Activated T-cell treated with anti-CD3 and anti-CD28 coated beads, Interleukin-2, amount 50 U/mL, for 72 hours (primary cell): ENCODE data around the gene CDC40. TPM values are rescaled to one million over a fixed set of nuclear protein-coding genes. Genes with fewer than 3 reads are reported as not detected.

Experiments used
- ATAC-seq, 2 donors: fragments of 150-1000 bp; cut with Tn5 transposase; replicated peaks in 1 of 2; 2 replicates each; pipeline ENCODE4 v1.10.0; 2021; ENCODE audit warnings: moderate library complexity in 2 of 2, mild to moderate bottlenecking in 1 of 2
- DNase-seq, 2 donors: peaks; one replicate each; pipeline ENCODE4 v3.0.0; 2021 to 2022; ENCODE audit warnings: mixed read lengths in 1 of 2
- H3K27ac Mint-ChIP-seq: one replicate; pipeline ENCODE4 v1.8.0; 2022; ENCODE audit warnings: mild to moderate bottlenecking, moderate library complexity, mixed read lengths
- H3K27me3 Mint-ChIP-seq: one replicate; pipeline ENCODE4 v1.8.0; 2022; ENCODE audit warnings: low read depth, mixed read lengths
- H3K36me3 Mint-ChIP-seq, 2 donors: one replicate each; pipeline ENCODE4 v1.8.0; 2022; ENCODE audit warnings: mixed read lengths in 2 of 2, mild to moderate bottlenecking in 1 of 2; ENCODE audit not compliant: insufficient read depth in 2 of 2
- H3K4me1 Mint-ChIP-seq: one replicate; pipeline ENCODE4 v1.8.0; 2022; ENCODE audit warnings: low read depth, mixed read lengths
- H3K4me3 Mint-ChIP-seq, 2 donors: one replicate each; pipeline ENCODE4 v1.8.0; 2022; ENCODE audit warnings: mild to moderate bottlenecking in 2 of 2, mixed read lengths in 2 of 2, moderate library complexity in 2 of 2
- H3K9me3 Mint-ChIP-seq, 2 donors: one replicate each; pipeline ENCODE4 v1.8.0; 2022; ENCODE audit warnings: mixed read lengths in 2 of 2
- total RNA-seq, 2 donors: library from RNA; stranded (reverse); gene quantifications; one replicate each; pipeline ENCODE4 v1.2.3, GENCODE V29; 2022

Gene CDC40
- total RNA-seq = 10 to 100 TPM; 26.6 to 38.3 TPM

GRCh38 chr6:110180228-110181008 lies at the start of gene CDC40:
TSS of gene CDC40 (plus strand) at chr6:110180427. CDS start at chr6:110180445, 18 bp downstream.
- H3K36me3 Mint-ChIP-seq = peaks cover 0 to 3% of the 10 kb centered on the region in 2 donors
- H3K27ac Mint-ChIP-seq = no peak within 1 kb of the TSS
- peaks cover 10% of the 10 kb centered on the region for H3K4me1 Mint-ChIP-seq
- no peak within 1 kb of the TSS for H3K4me3 Mint-ChIP-seq
- ATAC-seq (peak; percentile 59 to 62), DNase-seq (peak; percentile 62 to 68)
- peaks cover 7% of the 10 kb centered on the region for H3K27me3 Mint-ChIP-seq
- no peaks in the 10 kb centered on the region for H3K9me3 Mint-ChIP-seq

GRCh38 chr6:110137924-110138887 lies 42.0 kb upstream of the CDC40 start:
- Mint-ChIP-seq H3K27ac (no peak overlapping the region), H3K36me3 (peaks cover 0 to 2% of the 10 kb centered on the region in 2 donors), H3K27me3 (peaks cover 17% of the 10 kb centered on the region), H3K9me3 (no peaks in the 10 kb centered on the region), H3K4me1 (no peaks in the 10 kb centered on the region), H3K4me3 (no peak overlapping the region)
- ATAC-seq = no peak
- no peak for DNase-seq

- no peak overlapping the region for H3K4me3 Mint-ChIP-seq
- ATAC-seq (no peak), DNase-seq (no peak)
- peaks cover 0 to 2% of the 10 kb centered on the region in 2 donors for H3K36me3 Mint-ChIP-seq
- H3K27me3 Mint-ChIP-seq = peaks cover 17% of the 10 kb centered on the region
- H3K27ac Mint-ChIP-seq = no peak overlapping the region
- H3K4me1 Mint-ChIP-seq = no peaks in the 10 kb centered on the region
- no peaks in the 10 kb centered on the region for H3K9me3 Mint-ChIP-seq
Observed at GRCh38 chr6:110139052-110139451, 41.2 kb upstream of the CDC40 start.

- Mint-ChIP-seq H3K4me1 (no peaks in the 10 kb centered on the region), H3K27ac (no peak overlapping the region), H3K4me3 (no peak overlapping the region), H3K27me3 (peaks cover 17% of the 10 kb centered on the region), H3K36me3 (peaks cover 0 to 2% of the 10 kb centered on the region in 2 donors), H3K9me3 (no peaks in the 10 kb centered on the region)
- ATAC-seq (no peak), DNase-seq (no peak)
Observed at GRCh38 chr6:110140650-110141049, 39.6 kb upstream of the CDC40 start.

- Mint-ChIP-seq H3K4me3 (no peak overlapping the region), H3K36me3 (no peaks in the 10 kb centered on the region)
Observed at GRCh38 chr6:110147870-110148269, 32.4 kb upstream of the CDC40 start.

GRCh38 chr6:110158479-110158878 lies 21.7 kb upstream of the CDC40 start:
- no peaks in the 10 kb centered on the region for H3K36me3 Mint-ChIP-seq
- no peak for DNase-seq
- no peaks in the 10 kb centered on the region for H3K9me3 Mint-ChIP-seq
- H3K27ac Mint-ChIP-seq = no peak overlapping the region
- no peaks in the 10 kb centered on the region for H3K4me1 Mint-ChIP-seq
- peaks cover 12% of the 10 kb centered on the region for H3K27me3 Mint-ChIP-seq
- ATAC-seq = no peak
- H3K4me3 Mint-ChIP-seq = no peak overlapping the region

More at GRCh38 chr6:110147870-110148269, 32.4 kb upstream of the CDC40 start:
- DNase-seq (no peak), ATAC-seq (no peak)
- no peaks in the 10 kb centered on the region for H3K9me3 Mint-ChIP-seq
- no peak overlapping the region for H3K27ac Mint-ChIP-seq
- H3K27me3 Mint-ChIP-seq = no peaks in the 10 kb centered on the region
- no peaks in the 10 kb centered on the region for H3K4me1 Mint-ChIP-seq

GRCh38 chr6:110170081-110170480 lies 10.1 kb upstream of the CDC40 start:
- H3K36me3 Mint-ChIP-seq = no peaks in the 10 kb centered on the region
- no peak overlapping the region for H3K27ac Mint-ChIP-seq
- H3K9me3 Mint-ChIP-seq = no peaks in the 10 kb centered on the region
- no peaks in the 10 kb centered on the region for H3K4me1 Mint-ChIP-seq
- H3K27me3 Mint-ChIP-seq = peaks cover 5% of the 10 kb centered on the region
- H3K4me3 Mint-ChIP-seq = no peak overlapping the region
- ATAC-seq (no peak), DNase-seq (no peak)

GRCh38 chr6:110173506-110174132 lies 6.6 kb upstream of the CDC40 start:
- H3K27me3 Mint-ChIP-seq = peaks cover 15% of the 10 kb centered on the region
- H3K4me1 Mint-ChIP-seq = peaks cover 6% of the 10 kb centered on the region
- H3K36me3 Mint-ChIP-seq = peaks cover 0 to 3% of the 10 kb centered on the region in 2 donors
- ATAC-seq = no peak
- no peak for DNase-seq
- no peaks in the 10 kb centered on the region for H3K9me3 Mint-ChIP-seq
- no peak overlapping the region for H3K4me3 Mint-ChIP-seq
- no peak overlapping the region for H3K27ac Mint-ChIP-seq

GRCh38 chr6:110178626-110179405 lies 1.4 kb upstream of the CDC40 start:
- peak; percentile 64 to 77 for DNase-seq
- H3K9me3 Mint-ChIP-seq = no peaks in the 10 kb centered on the region
- H3K27ac Mint-ChIP-seq = peak overlapping the region; percentile 80

GRCh38 chr6:110179406-110180227 lies 610 bp upstream of the CDC40 start, which contains the start of gene WASF1:
TSS of gene WASF1 (minus strand) at chr6:110179670. CDS start at chr6:110127601, 52,069 bp downstream.
- DNase-seq (peak; percentile 90 to 93), ATAC-seq (peak; percentile 89)
- peaks cover 0 to 3% of the 10 kb centered on the region in 2 donors for H3K36me3 Mint-ChIP-seq
- H3K4me3 Mint-ChIP-seq = peak within 1 kb of the TSS; percentile 72 to 95
- peak within 1 kb of the TSS; percentile 80 for H3K27ac Mint-ChIP-seq
- peaks cover 6% of the 10 kb centered on the region for H3K4me1 Mint-ChIP-seq
- peaks cover 15% of the 10 kb centered on the region for H3K27me3 Mint-ChIP-seq
- no peaks in the 10 kb centered on the region for H3K9me3 Mint-ChIP-seq

More at GRCh38 chr6:110178626-110179405, 1.4 kb upstream of the CDC40 start:
- Mint-ChIP-seq H3K4me1 (peaks cover 6% of the 10 kb centered on the region), H3K27me3 (peaks cover 15% of the 10 kb centered on the region), H3K36me3 (peaks cover 0 to 3% of the 10 kb centered on the region in 2 donors), H3K4me3 (peak overlapping the region; percentile 72 to 95)
- ATAC-seq = peak; percentile 59 to 67

- H3K27me3 Mint-ChIP-seq = peaks cover 5% of the 10 kb centered on the region
- ATAC-seq (no peak), DNase-seq (peak; percentile 2 to 11)
- no peak overlapping the region for H3K27ac Mint-ChIP-seq
- H3K9me3 Mint-ChIP-seq = no peaks in the 10 kb centered on the region
- H3K4me3 Mint-ChIP-seq = no peak overlapping the region
- H3K36me3 Mint-ChIP-seq = peaks cover 0 to 3% of the 10 kb centered on the region in 2 donors
- H3K4me1 Mint-ChIP-seq = peaks cover 20% of the 10 kb centered on the region
Observed at GRCh38 chr6:110181131-110182030, 1.2 kb downstream of the CDC40 start.
